HepG2 (cell line): ENCODE results near the gene MITF. TPM values are rescaled to one million over a fixed set of nuclear protein-coding genes. Genes with fewer than 3 reads are reported as not detected.

Experiments used
- ATAC-seq: fragments of 200-7000 bp; cut with Tn5 transposase; 3 replicates; pipeline ENCODE4 v1.9.1; 2020; ENCODE audit warnings: mild to moderate bottlenecking, moderate library complexity
- BruUV-seq: library from RNA; stranded (reverse); fragments of 400-500 nt; replicated peaks from 2 replicates; lab custom pipeline; 2021; lab: Mats Ljungman, UMichigan
- CTCF ChIA-PET: fragments of 300-600 bp; formaldehyde crosslinking; extraction: SDS; loops from one replicate; lab custom pipeline; 2021; ENCODE audit warnings: low total read pairs, inconsistent platforms, low intra/inter-chr PET ratio; lab: Yijun Ruan, JAX
- POLR2A ChIA-PET: fragments of 350-600 bp; sonication (Branson Sonifier 250); formaldehyde crosslinking; loops from one replicate; lab custom pipeline; 2020; ENCODE audit warnings: antibody characterized with exemption, inconsistent platforms; lab: Yijun Ruan, JAX
- DNase-seq: peaks from one replicate; pipeline ENCODE4 v3.0.0-alpha.2; 2015; ENCODE audit warnings: low spot score
- FAIRE-seq: peaks from 3 replicates; lab custom pipeline; 2011; peaks lifted over from hg19 to GRCh38; lab: Jason Lieb, UNC
- H2AFZ ChIP-seq: one replicate; pipeline ENCODE4 v1.6.1; 2011; ENCODE audit warnings: low read length, inconsistent platforms
- H3K27ac ChIP-seq: fragments of 300-600 bp; 3 replicates; pipeline ENCODE4 v1.8.0; 2011; ENCODE audit warnings: mixed run types, mild to moderate bottlenecking, mixed read lengths, low read length, inconsistent platforms; ENCODE audit not compliant: insufficient read depth; ENCODE audit errors: extremely low read length
- H3K27me3 ChIP-seq, 2 experiments: fragments of 200-600 bp in 1 of 2; 2 replicates in 1 of 2; 3 replicates in 1 of 2; pipeline versions ENCODE4 v1.6.0 to v1.8.0; 2011; ENCODE audit warnings: low read length in 2 of 2, mild to moderate bottlenecking in 2 of 2, moderate library complexity in 2 of 2, inconsistent platforms in 1 of 2; ENCODE audit not compliant: insufficient read depth in 2 of 2, control insufficient read depth in 1 of 2
- H3K36me3 ChIP-seq, 2 experiments: fragments of 200-600 bp in 1 of 2; replicated peaks in 1 of 2; 2 replicates in 1 of 2; 3 replicates in 1 of 2; pipeline versions ENCODE4 v1.5.1 to v1.8.0; 2011; ENCODE audit warnings: low read length in 2 of 2, inconsistent platforms in 1 of 2; ENCODE audit not compliant: insufficient read depth in 2 of 2, control insufficient read depth in 1 of 2
- H3K4me1 ChIP-seq: 2 replicates; pipeline ENCODE4 v1.5.1; 2012; ENCODE audit warnings: low read length, inconsistent platforms; ENCODE audit not compliant: insufficient read depth
- H3K4me2 ChIP-seq: 2 replicates; pipeline ENCODE4 v1.6.0; 2011; ENCODE audit warnings: low read depth, low read length, inconsistent platforms
- H3K4me3 ChIP-seq, 3 experiments: fragments of 200-600 bp in 1 of 3; sonication (generic), shearing (Covaris generic) in 1 of 3; replicated peaks in 1 of 3; 2 replicates each; pipeline ENCODE4 v1.5.1; 2011 to 2016; ENCODE audit warnings: low read length in 3 of 3, inconsistent platforms in 2 of 3, low read depth in 2 of 3, mild to moderate bottlenecking in 2 of 3, control low read depth in 1 of 3, mixed read lengths in 1 of 3; ENCODE audit not compliant: insufficient read depth in 1 of 3
- H3K79me2 ChIP-seq: one replicate; pipeline ENCODE4 v1.6.1; 2011; ENCODE audit warnings: low read length, inconsistent platforms; ENCODE audit not compliant: insufficient read depth
- H3K9ac ChIP-seq: 2 replicates; pipeline ENCODE4 v1.6.0; 2011; ENCODE audit warnings: mild to moderate bottlenecking, low read depth, low read length, inconsistent platforms; ENCODE audit not compliant: insufficient read depth
- H3K9me3 ChIP-seq: 2 replicates; pipeline ENCODE4 v1.5.1; 2012; ENCODE audit warnings: mild to moderate bottlenecking, low read length
- H4K20me1 ChIP-seq: 2 replicates; pipeline ENCODE4 v1.6.0; 2011; ENCODE audit warnings: inconsistent platforms, mild to moderate bottlenecking, low read length, moderate library complexity; ENCODE audit not compliant: insufficient read depth
- BCL6 ChIP-seq: IDR thresholded peaks from 2 replicates; pipeline ENCODE4 v1.6.1; 2016; ENCODE audit warnings: missing genetic modification reagents, missing compliant biosample characterization
- CAMTA2 ChIP-seq: sonication (generic); formaldehyde crosslinking; IDR thresholded peaks from 2 replicates; pipeline ENCODE4 v1.4.0; 2020; ENCODE audit warnings: mild to moderate bottlenecking, missing genetic modification reagents, borderline replicate concordance
- NBN ChIP-seq: fragments of 450-650 bp; conservative IDR thresholded peaks from 2 replicates; pipeline ENCODE4 v1.6.1; 2017
- RARA ChIP-seq: IDR thresholded peaks from 2 replicates; pipeline ENCODE4 v1.6.1; 2016; ENCODE audit warnings: missing genetic modification reagents, missing compliant biosample characterization
- RORA ChIP-seq: sonication (generic); formaldehyde crosslinking; IDR thresholded peaks from 2 replicates; pipeline ENCODE4 v1.5.0; 2020; ENCODE audit warnings: mild to moderate bottlenecking, missing genetic modification reagents, moderate library complexity
- ZFAT ChIP-seq: sonication (generic); formaldehyde crosslinking; conservative IDR thresholded peaks from 2 replicates; pipeline ENCODE4 v1.8.1; 2023; ENCODE audit warnings: missing genetic modification reagents, inconsistent platforms
- ZMYM2 ChIP-seq: sonication (generic); formaldehyde crosslinking; IDR thresholded peaks from 2 replicates; pipeline ENCODE4 v1.8.0; 2022; ENCODE audit warnings: mild to moderate bottlenecking, missing genetic modification reagents
- ZNF18 ChIP-seq: sonication (generic); formaldehyde crosslinking; IDR thresholded peaks from 2 replicates; pipeline ENCODE4 v1.8.0; 2022; ENCODE audit warnings: mild to moderate bottlenecking, missing genetic modification reagents; ENCODE audit not compliant: insufficient replicate concordance
- ZNF292 ChIP-seq: sonication (generic); formaldehyde crosslinking; IDR thresholded peaks from 2 replicates; pipeline ENCODE4 v1.8.1; 2022; ENCODE audit warnings: mild to moderate bottlenecking, low read depth, missing genetic modification reagents, borderline replicate concordance
- ZNF335 ChIP-seq: sonication (generic); formaldehyde crosslinking; IDR thresholded peaks from 2 replicates; pipeline ENCODE4 v1.4.0; 2020; ENCODE audit warnings: missing genetic modification reagents
- ZNF773 ChIP-seq: sonication (generic); formaldehyde crosslinking; IDR thresholded peaks from 2 replicates; pipeline ENCODE4 v1.4.0; 2020; ENCODE audit warnings: missing genetic modification reagents, borderline replicate concordance
- ZNF788 ChIP-seq: sonication (generic); formaldehyde crosslinking; IDR thresholded peaks from 2 replicates; pipeline ENCODE4 v1.5.0; 2020; ENCODE audit warnings: mild to moderate bottlenecking, missing genetic modification reagents, borderline replicate concordance
- ZNF841 ChIP-seq: sonication (generic); formaldehyde crosslinking; IDR thresholded peaks from 2 replicates; pipeline ENCODE4 v1.8.1; 2023; ENCODE audit warnings: missing genetic modification reagents, borderline replicate concordance
- ZSCAN22 ChIP-seq: sonication (generic); formaldehyde crosslinking; IDR thresholded peaks from 2 replicates; pipeline ENCODE4 v1.4.0; 2020; ENCODE audit warnings: mild to moderate bottlenecking, missing genetic modification reagents
- WGBS: methylation state at CpG from one replicate; pipeline ENCODE4 v1.1.6; 2017; ENCODE audit warnings: low lambda C conversion rate; 5-methylcytosine and 5-hydroxymethylcytosine counted together
- in situ Hi-C: cut with HindIII; loops from 2 replicates; pipeline ENCODE4 v1.10.0; 2017; ENCODE audit warnings: low pct_unique_long_range_greater_than_20kb; ENCODE audit not compliant: extremely low pct_ligation_motif_present
- intact Hi-C: fragments of 100-400 bp; cut with micrococcal nuclease; formaldehyde crosslinking; loops from one replicate; pipeline ENCODE4 v1.10.0; 2022; ENCODE audit not compliant: unreplicated experiment
- polyA plus RNA-seq, 8 experiments: library from polyadenylated mRNA; depleted of rRNA in 3 of 8; stranded (reverse) in 7 of 8; unstranded in 1 of 8; fragments of >200 nt; fragmentation: Illumina TruSeq in 4 of 8; extraction: Trizol in 4 of 8; gene quantifications; 2 replicates each; pipeline versions ENCODE4 v1.2.1 to v1.2.3, GENCODE V29; 2011 to 2016; ENCODE audit warnings: low read depth in 4 of 8, missing spikeins in 1 of 8, mixed read lengths in 1 of 8; ENCODE audit not compliant: insufficient read depth in 1 of 8
- total RNA-seq, 5 experiments: library from RNA; depleted of rRNA; stranded (reverse); fragments of >200 nt; fragmentation: Illumina TruSeq; extraction: Trizol; gene quantifications; 2 replicates each; pipeline ENCODE4 v1.2.3, GENCODE V29; 2016; ENCODE audit warnings: low read depth in 1 of 5
- TF ChIP-seq, protein P1 (sequence below): sonication (generic); formaldehyde crosslinking; IDR thresholded peaks from 2 replicates; pipeline ENCODE4 v1.8.0; 2022; ENCODE audit warnings: low read depth, missing genetic modification reagents
- TF ChIP-seq, protein P2 (sequence below): sonication (generic); formaldehyde crosslinking; IDR thresholded peaks from 2 replicates; pipeline ENCODE4 v1.5.1; 2020; ENCODE audit warnings: missing genetic modification reagents, mild to moderate bottlenecking, borderline replicate concordance
- TF ChIP-seq, protein P3 (sequence below): IDR thresholded peaks from 2 replicates; pipeline ENCODE4 v1.6.1; 2012; ENCODE audit warnings: low read length, improper control_type of control experiment

Gene MITF
- total and polyA plus RNA-seq, 2 of the 13 experiments (the other 11 are each of a cell fraction or from before 2014, with no cell fraction given), result 0.12 to 0.38 TPM

DNA sequence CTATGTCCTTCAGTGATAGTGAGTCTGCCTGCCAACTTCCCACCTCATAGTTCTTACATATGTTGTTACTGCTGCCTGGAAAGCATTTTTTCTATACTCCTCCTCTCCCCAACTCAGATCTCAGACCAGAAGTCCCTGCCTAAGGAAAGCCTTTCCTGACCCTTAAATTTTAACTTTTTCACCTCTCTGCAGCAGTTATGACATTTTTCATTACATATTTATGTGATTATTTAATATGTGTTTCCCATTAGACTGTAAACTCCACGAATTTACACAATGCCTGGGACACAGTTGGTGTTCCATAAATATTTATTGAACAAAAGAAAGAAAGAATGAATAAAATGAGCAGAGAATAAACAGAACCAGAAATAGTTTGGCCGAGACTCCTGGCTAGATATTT lies 125.5 kb downstream of the MITF start:
- Histone ChIP-seq H3K36me3 (no peaks in the 10 kb centered on the region), H3K4me2 (no peak overlapping the region), H2AFZ (no peak overlapping the region), H3K9ac (no peak overlapping the region), H3K4me1 (no peaks in the 10 kb centered on the region), H3K9me3 (no peaks in the 10 kb centered on the region), H4K20me1 (no peaks in the 10 kb centered on the region), H3K27me3 (no peaks in the 10 kb centered on the region), H3K79me2 (no peaks in the 10 kb centered on the region), H3K27ac (no peak overlapping the region), H3K4me3 (no peak overlapping the region)
- FAIRE-seq (no peak), DNase-seq (no peak), ATAC-seq (no peak)
- BruUV-seq, result no TSS peak
- ChIA-PET POLR2A (no interaction called here), CTCF (no interaction called here)
- in situ Hi-C loops, result no loop called here
- WGBS, result 1% methylated on average over 2 of the region's 2 CpGs
- intact Hi-C loops, result no loop called here
- no peak for TF ChIP-seq ZNF788 (CRISPR knock-in tag)
- no peak for TF ChIP-seq RORA (CRISPR knock-in tag)
- no peak for TF ChIP-seq CAMTA2 (CRISPR knock-in tag)
- TF ChIP-seq, protein P1, sequence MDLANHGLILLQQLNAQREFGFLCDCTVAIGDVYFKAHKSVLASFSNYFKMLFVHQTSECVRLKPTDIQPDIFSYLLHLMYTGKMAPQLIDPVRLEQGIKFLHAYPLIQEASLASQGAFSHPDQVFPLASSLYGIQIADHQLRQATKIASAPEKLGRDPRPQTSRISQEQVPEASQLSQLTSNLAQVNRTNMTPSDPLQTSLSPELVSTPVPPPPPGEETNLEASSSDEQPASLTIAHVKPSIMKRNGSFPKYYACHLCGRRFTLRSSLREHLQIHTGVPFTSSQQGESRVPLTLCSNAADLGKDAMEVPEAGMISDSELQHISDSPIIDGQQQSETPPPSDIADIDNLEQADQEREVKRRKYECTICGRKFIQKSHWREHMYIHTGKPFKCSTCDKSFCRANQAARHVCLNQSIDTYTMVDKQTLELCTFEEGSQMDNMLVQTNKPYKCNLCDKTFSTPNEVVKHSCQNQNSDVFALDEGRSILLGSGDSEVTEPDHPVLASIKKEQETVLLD (CRISPR knock-in tag), result no peak
- TF ChIP-seq NBN, result no peak
- TF ChIP-seq, protein P2, sequence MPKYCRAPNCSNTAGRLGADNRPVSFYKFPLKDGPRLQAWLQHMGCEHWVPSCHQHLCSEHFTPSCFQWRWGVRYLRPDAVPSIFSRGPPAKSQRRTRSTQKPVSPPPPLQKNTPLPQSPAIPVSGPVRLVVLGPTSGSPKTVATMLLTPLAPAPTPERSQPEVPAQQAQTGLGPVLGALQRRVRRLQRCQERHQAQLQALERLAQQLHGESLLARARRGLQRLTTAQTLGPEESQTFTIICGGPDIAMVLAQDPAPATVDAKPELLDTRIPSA (CRISPR knock-in tag), result no peak
- TF ChIP-seq, protein P3, sequence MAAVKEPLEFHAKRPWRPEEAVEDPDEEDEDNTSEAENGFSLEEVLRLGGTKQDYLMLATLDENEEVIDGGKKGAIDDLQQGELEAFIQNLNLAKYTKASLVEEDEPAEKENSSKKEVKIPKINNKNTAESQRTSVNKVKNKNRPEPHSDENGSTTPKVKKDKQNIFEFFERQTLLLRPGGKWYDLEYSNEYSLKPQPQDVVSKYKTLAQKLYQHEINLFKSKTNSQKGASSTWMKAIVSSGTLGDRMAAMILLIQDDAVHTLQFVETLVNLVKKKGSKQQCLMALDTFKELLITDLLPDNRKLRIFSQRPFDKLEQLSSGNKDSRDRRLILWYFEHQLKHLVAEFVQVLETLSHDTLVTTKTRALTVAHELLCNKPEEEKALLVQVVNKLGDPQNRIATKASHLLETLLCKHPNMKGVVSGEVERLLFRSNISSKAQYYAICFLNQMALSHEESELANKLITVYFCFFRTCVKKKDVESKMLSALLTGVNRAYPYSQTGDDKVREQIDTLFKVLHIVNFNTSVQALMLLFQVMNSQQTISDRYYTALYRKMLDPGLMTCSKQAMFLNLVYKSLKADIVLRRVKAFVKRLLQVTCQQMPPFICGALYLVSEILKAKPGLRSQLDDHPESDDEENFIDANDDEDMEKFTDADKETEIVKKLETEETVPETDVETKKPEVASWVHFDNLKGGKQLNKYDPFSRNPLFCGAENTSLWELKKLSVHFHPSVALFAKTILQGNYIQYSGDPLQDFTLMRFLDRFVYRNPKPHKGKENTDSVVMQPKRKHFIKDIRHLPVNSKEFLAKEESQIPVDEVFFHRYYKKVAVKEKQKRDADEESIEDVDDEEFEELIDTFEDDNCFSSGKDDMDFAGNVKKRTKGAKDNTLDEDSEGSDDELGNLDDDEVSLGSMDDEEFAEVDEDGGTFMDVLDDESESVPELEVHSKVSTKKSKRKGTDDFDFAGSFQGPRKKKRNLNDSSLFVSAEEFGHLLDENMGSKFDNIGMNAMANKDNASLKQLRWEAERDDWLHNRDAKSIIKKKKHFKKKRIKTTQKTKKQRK, result no peak
- no peak for TF ChIP-seq RARA (CRISPR knock-in tag)
- TF ChIP-seq ZNF335, result no peak
- no peak for TF ChIP-seq ZSCAN22 (CRISPR knock-in tag)
- no peak for TF ChIP-seq ZFAT (CRISPR knock-in tag)
- TF ChIP-seq ZMYM2 (CRISPR knock-in tag), result no peak
- no peak for TF ChIP-seq ZNF841 (CRISPR knock-in tag)
- no peak for TF ChIP-seq BCL6 (CRISPR knock-in tag)
- TF ChIP-seq ZNF18, result no peak
- no peak for TF ChIP-seq ZNF773 (CRISPR knock-in tag)
- no peak for TF ChIP-seq ZNF292 (CRISPR knock-in tag)
